HEK293 (cell line): ENCODE results near the gene CYTIP.

Experiments
- ZNF184 ChIP-seq: fragments of 450-650 bp; IDR thresholded peaks from 2 replicates; pipeline ENCODE4 v1.5.1; 2018; ENCODE audit warnings: missing biosample characterization, mild to moderate bottlenecking, missing genetic modification characterization
- ZNF341 ChIP-seq: fragments of 450-650 bp; formaldehyde crosslinking; IDR thresholded peaks from 2 replicates; pipeline ENCODE4; 2016; ENCODE audit warnings: low read depth, missing biosample characterization, missing genetic modification characterization
- ZNF555 ChIP-seq: fragments of 450-650 bp; formaldehyde crosslinking; conservative IDR thresholded peaks from 2 replicates; pipeline ENCODE4 v1.5.1; 2017; ENCODE audit warnings: missing biosample characterization, mild to moderate bottlenecking, missing genetic modification characterization, inconsistent platforms

DNA sequence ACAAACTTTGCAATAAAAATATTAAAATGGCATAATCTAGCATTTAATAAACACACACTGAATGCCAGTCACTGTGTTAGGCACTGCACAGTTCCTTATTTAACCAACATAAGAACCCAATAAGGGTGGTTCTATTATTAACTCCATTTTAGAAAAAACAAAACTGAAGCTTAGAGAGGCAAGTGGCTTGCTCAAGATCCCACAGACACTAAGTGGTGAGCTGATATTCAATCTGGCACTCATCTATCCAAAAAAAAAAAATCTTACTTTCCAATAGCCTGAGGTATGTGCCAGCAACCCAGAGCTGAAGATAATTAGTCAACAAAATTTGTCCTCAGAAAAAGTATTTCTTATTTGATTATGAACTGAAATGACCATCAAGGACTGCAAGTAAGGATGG, 799 bp downstream of the CYTIP start:
- TF ChIP-seq ZNF341 (tag by site-specific recombination): no peak
- no peak for TF ChIP-seq ZNF555 (tag by site-specific recombination)
- TF ChIP-seq ZNF184 (tag by site-specific recombination): no peak
